Activated B cell treated with CpG ODN at 0.5 μM for 24 hours (primary cell): Measurements from ENCODE around the gene NCSTN. TPM values are rescaled to one million over a fixed set of nuclear protein-coding genes. Genes with fewer than 3 reads are reported as not detected.

Source experiments
- ATAC-seq: fragments of 200-7000 bp; cut with Tn5 transposase; one replicate; pipeline ENCODE4 v1.10.0; 2021; ENCODE audit warnings: low read depth, mild to moderate bottlenecking, moderate library complexity
- CTCF ChIA-PET: fragments of 350-600 bp; sonication (Branson Sonifier 250); formaldehyde crosslinking; loops from one replicate; lab custom pipeline; 2021; ENCODE audit warnings: antibody characterized with exemption; lab: Charles Lee
- POLR2A ChIA-PET: fragments of 350-600 bp; sonication (Branson Sonifier 250); formaldehyde crosslinking; loops from one replicate; lab custom pipeline; 2021; ENCODE audit warnings: antibody characterized with exemption; lab: Charles Lee
- DNase-seq: peaks from one replicate; pipeline ENCODE4 v3.0.0; 2022
- H3K27ac Mint-ChIP-seq: one replicate; pipeline ENCODE4 v1.8.0; 2020; ENCODE audit warnings: mixed read lengths
- H3K27me3 Mint-ChIP-seq: one replicate; pipeline ENCODE4 v1.8.0; 2021; ENCODE audit warnings: mixed read lengths
- H3K36me3 Mint-ChIP-seq: one replicate; pipeline ENCODE4 v1.8.0; 2021; ENCODE audit warnings: low read depth, mixed read lengths
- H3K4me1 Mint-ChIP-seq: one replicate; pipeline ENCODE4 v1.8.0; 2021; ENCODE audit warnings: mixed read lengths
- H3K4me3 Mint-ChIP-seq: one replicate; pipeline ENCODE4 v1.8.0; 2020; ENCODE audit warnings: mild to moderate bottlenecking, mixed read lengths
- H3K9me3 Mint-ChIP-seq: one replicate; pipeline ENCODE4 v1.8.0; 2020; ENCODE audit warnings: mixed read lengths
- CTCF ChIP-seq: fragments of 200-600 bp; IDR thresholded peaks from one replicate; pipeline ENCODE4 v1.8.0; 2022; ENCODE audit warnings: antibody characterized with exemption, mild to moderate bottlenecking
- intact Hi-C: fragments of 100-400 bp; cut with micrococcal nuclease; formaldehyde crosslinking; loops from one replicate; pipeline ENCODE4 v1.15.1; 2024
- total RNA-seq: library from RNA; stranded (reverse); gene quantifications from 2 replicates; pipeline ENCODE4 v1.2.3, GENCODE V29; 2022

NCSTN gene
- total RNA-seq, 1 donor from 2014 or later, result 118 TPM

- peak overlapping the region; percentile 98 for H3K27ac Mint-ChIP-seq
- peaks cover 70% of the 10 kb centered on the region for H3K36me3 Mint-ChIP-seq
- POLR2A ChIA-PET, result no interaction called here
- CTCF ChIA-PET, result interaction anchor here (0.6 to 1.3 kb wide), 3 partner anchors 9 to 196 kb away, joined by 3 to 4 read pairs (median 4); no protein-coding TSS in a partner anchor
- DNase-seq (no peak), ATAC-seq (no peak)
- no peak for TF ChIP-seq CTCF
- no peaks in the 10 kb centered on the region for H3K9me3 Mint-ChIP-seq
- peaks cover 68% of the 10 kb centered on the region for H3K4me1 Mint-ChIP-seq
- intact Hi-C loops, result loop anchor here (5.0 to 10.0 kb wide), 2 partner anchors 38 to 140 kb away; no protein-coding TSS in a partner anchor
- peak overlapping the region; percentile 99 for H3K4me3 Mint-ChIP-seq
- no peaks in the 10 kb centered on the region for H3K27me3 Mint-ChIP-seq
These were observed 1.8 kb downstream of the NCSTN start for GRCh38 chr1:160344936-160345335.

- no peak for DNase-seq
- intact Hi-C loops, result loop anchor here (2.0 to 10.0 kb wide), 2 partner anchors 138 to 366 kb away; no protein-coding TSS in a partner anchor
- ChIA-PET POLR2A (interaction anchor here (0.6 to 2.6 kb wide), 15 partner anchors 9 to 1403 kb away, joined by 3 to 18 read pairs (median 4); partner anchors contain the start of genes DCAF8, IGSF8, NIT1 and PEX19), CTCF (interaction anchor here (0.9 to 1.3 kb wide), 5 partner anchors 8 to 198 kb away, joined by 3 to 4 read pairs (median 4); no protein-coding TSS in a partner anchor)
- Mint-ChIP-seq H3K9me3 (no peaks in the 10 kb centered on the region), H3K27me3 (no peaks in the 10 kb centered on the region), H3K4me1 (peaks cover 57% of the 10 kb centered on the region), H3K4me3 (peak overlapping the region; percentile 56), H3K36me3 (peaks cover 74% of the 10 kb centered on the region), H3K27ac (peak overlapping the region; percentile 90)
- ATAC-seq, result no peak
- TF ChIP-seq CTCF, result no peak
These were observed 3.3 kb downstream of the NCSTN start for GRCh38 chr1:160346463-160346862.

GRCh38 chr1:160346958-160347357 lies 3.8 kb downstream of the NCSTN start:
- Mint-ChIP-seq H3K4me3 (peak overlapping the region; percentile 56), H3K9me3 (no peaks in the 10 kb centered on the region), H3K27me3 (no peaks in the 10 kb centered on the region), H3K4me1 (peaks cover 52% of the 10 kb centered on the region), H3K36me3 (peaks cover 79% of the 10 kb centered on the region), H3K27ac (peak overlapping the region; percentile 90)
- no peak for TF ChIP-seq CTCF
- ATAC-seq (peak; percentile 70), DNase-seq (no peak)
- POLR2A ChIA-PET, result interaction anchor here (0.6 to 2.6 kb wide), 12 partner anchors 19 to 721 kb away, joined by 3 to 18 read pairs (median 4); partner anchors contain the start of genes DCAF8, IGSF8, PEX19 and USF1
- CTCF ChIA-PET, result interaction anchor here (0.9 to 1.3 kb wide), 4 partner anchors 32 to 197 kb away, joined by 3 to 4 read pairs (median 4); no protein-coding TSS in a partner anchor
- intact Hi-C loops, result loop anchor here (1.0 to 10.0 kb wide), 4 partner anchors 29 to 366 kb away; no protein-coding TSS in a partner anchor

DNA sequence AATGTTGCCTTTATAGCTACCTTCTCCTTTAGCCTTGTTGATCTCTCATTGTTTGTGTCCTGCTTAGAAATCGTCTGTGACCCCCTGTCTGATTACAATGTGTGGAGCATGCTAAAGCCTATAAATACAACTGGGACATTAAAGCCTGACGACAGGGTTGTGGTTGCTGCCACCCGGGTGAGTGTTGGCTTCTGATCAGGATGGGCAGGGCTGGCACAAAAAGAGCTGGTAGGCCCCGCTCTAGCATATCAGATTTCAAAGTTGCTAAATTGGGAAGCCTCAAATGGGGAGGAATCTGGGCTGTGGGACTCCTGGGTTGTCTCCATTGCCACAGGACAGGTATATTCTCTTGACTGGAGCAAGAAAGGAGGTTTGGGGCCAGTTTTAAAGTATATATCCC lies 8.4 kb downstream of the NCSTN start:
- no peak overlapping the region for H3K4me3 Mint-ChIP-seq
- intact Hi-C loops, result no loop called here

More for the DNA sequence above, 8.4 kb downstream of the NCSTN start:
- Mint-ChIP-seq H3K4me1 (peaks cover 14% of the 10 kb centered on the region), H3K27ac (no peak overlapping the region), H3K36me3 (peaks cover 94% of the 10 kb centered on the region), H3K9me3 (no peaks in the 10 kb centered on the region), H3K27me3 (no peaks in the 10 kb centered on the region)
- ChIA-PET CTCF (interaction anchor here (1.1 to 1.3 kb wide), 2 partner anchors 24 to 25 kb away, joined by 3 to 6 read pairs; no protein-coding TSS in a partner anchor), POLR2A (no interaction called here)
- no peak for ATAC-seq
- TF ChIP-seq CTCF, result no peak
- DNase-seq, result no peak
